NCI-H128 (cell line): ENCODE results near the gene UCN2.
A peak's percentile ranks its signal among the peaks of the same experiment; 100 is the strongest.

Experiments used
- DNase-seq: peaks from one replicate; lab custom pipeline; 2025; ENCODE audit not compliant: unreplicated experiment; lab: John Stamatoyannopoulos, UW

Gene UCN2

GRCh38 chr3:48563382-48563918 is at the start of gene UCN2:
UCN2 (minus strand) TSS chr3:48563781; CDS start chr3:48563124, 657 bp downstream.
- no peak for DNase-seq

GRCh38 chr3:48612309-48612708 is 48.7 kb upstream of the UCN2 start:
- no peak for DNase-seq

GRCh38 chr3:48609088-48610005 is 45.8 kb upstream of the UCN2 start, which contains the start of gene UQCRC1:
UQCRC1 (minus strand) TSS chr3:48609646; CDS start chr3:48609620, 26 bp downstream.
- peak; percentile 76 for DNase-seq

- no peak for DNase-seq
These were observed 43.9 kb upstream of the UCN2 start for GRCh38 chr3:48607519-48607918.

- DNase-seq, result no peak
These were observed 38.0 kb upstream of the UCN2 start for GRCh38 chr3:48601622-48601994.

GRCh38 chr3:48600711-48601621 is 37.4 kb upstream of the UCN2 start:
- DNase-seq, result no peak

GRCh38 chr3:48599509-48600285 is 36.1 kb upstream of the UCN2 start:
- no peak for DNase-seq

GRCh38 chr3:48599077-48599501 is 35.5 kb upstream of the UCN2 start:
- DNase-seq, result no peak

- DNase-seq, result no peak
These were observed 34.9 kb upstream of the UCN2 start for GRCh38 chr3:48598323-48599076.

- no peak for DNase-seq
These were observed 33.8 kb upstream of the UCN2 start for GRCh38 chr3:48597408-48597800.

GRCh38 chr3:48596676-48597407 is 33.3 kb upstream of the UCN2 start:
- no peak for DNase-seq

GRCh38 chr3:48596157-48596556 is 32.6 kb upstream of the UCN2 start:
- no peak for DNase-seq

- no peak for DNase-seq
These were observed 32.0 kb upstream of the UCN2 start for GRCh38 chr3:48595526-48596121.

GRCh38 chr3:48595075-48595525 is 31.5 kb upstream of the UCN2 start, which contains the start of gene COL7A1:
COL7A1 (minus strand) TSS chr3:48595329; CDS start chr3:48595159, 170 bp downstream.
- no peak for DNase-seq

- DNase-seq, result no peak
These were observed 31.0 kb upstream of the UCN2 start for GRCh38 chr3:48594417-48595049.

GRCh38 chr3:48593337-48593736 is 29.8 kb upstream of the UCN2 start:
- DNase-seq, result no peak

GRCh38 chr3:48592519-48593087 is 29.0 kb upstream of the UCN2 start:
- no peak for DNase-seq
